ENCODE data around the gene SAMSN1. TPM values are rescaled to one million over a fixed set of nuclear protein-coding genes. Genes with fewer than 3 reads are reported as not detected.

Gene SAMSN1
- total and polyA plus RNA-seq, 9 of the 15 experiments (the other 6 are each of a cell fraction or from before 2014, with no cell fraction given): 101 to 223 (median 159) TPM

DNA sequence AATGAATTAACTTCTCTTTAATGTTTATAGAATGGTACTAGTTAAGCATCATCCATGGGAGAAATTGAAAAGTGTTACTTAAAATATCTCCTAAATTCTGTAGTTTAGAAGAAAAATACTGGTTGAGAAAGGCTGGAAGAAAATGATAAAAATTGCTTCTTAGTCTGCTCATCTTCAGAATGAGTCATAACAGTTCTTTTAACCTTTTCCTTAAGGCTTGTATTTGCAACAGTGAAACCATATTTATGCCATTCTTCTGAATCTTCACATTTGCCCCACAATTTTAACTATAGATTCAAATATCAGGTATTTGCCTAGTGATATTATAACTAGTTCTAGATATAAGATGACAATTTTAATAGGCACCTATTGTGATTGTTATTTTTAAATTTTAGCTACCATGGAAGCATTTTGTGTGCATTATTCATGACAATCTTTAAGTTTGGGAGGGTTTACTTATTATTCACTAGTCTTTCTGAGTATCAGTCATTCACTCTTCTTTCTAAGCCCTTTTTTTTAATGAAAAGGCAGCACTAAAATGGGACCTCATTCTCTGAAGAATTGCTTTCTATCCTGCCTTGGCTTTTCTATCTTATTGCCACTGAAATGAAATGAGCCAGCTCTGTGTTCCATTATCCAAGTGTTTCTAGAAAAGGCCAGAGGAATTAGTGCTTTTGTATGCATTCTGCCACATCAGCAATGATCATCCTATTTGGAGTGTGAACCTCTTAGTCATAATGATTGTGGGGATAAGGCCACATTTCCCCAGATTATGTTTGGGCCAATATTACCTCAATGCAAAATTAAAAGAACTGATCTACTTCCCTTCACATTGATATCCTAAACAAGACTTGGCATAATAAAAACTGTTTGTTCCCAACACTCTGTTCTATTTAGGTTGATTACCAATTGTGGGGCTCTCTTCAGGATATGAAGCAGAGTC lies 58.4 kb downstream of the SAMSN1 start:
- Histone ChIP-seq H3K9me1 (ENCODE audit: control insufficient read depth, insufficient read depth, low read length) (no peaks in the 10 kb centered on the region), H2AFZ (ENCODE audit: low read depth, low read length) (no peak overlapping the region), H3K4me2 (ENCODE audit: insufficient read depth, low read length) (no peak overlapping the region), H3K27ac (ENCODE audit: extremely low read depth, low read depth, low read length) (peak overlapping the region; percentile 42; the same call in 1 of the 3 replicates), H3K9me3 (replicated peaks; ENCODE audit: control insufficient read depth, insufficient read depth, low read depth, low read length) (no peaks in the 10 kb centered on the region), H3K79me2 (ENCODE audit: control insufficient read depth, insufficient read depth, low read length) (peaks cover 30% of the 10 kb centered on the region), H3K4me1 (replicated peaks in 1 of 2; ENCODE audit: control insufficient read depth in 2 of 2, insufficient read depth in 2 of 2, low read length in 2 of 2) (peaks cover 5 to 36% of the 10 kb centered on the region in 2 experiments), H3K36me3 (ENCODE audit: control insufficient read depth, insufficient read depth, low read length) (peaks cover 75% of the 10 kb centered on the region), H3K27me3 (ENCODE audit: control insufficient read depth in 2 of 2, insufficient read depth in 2 of 2, low read length in 2 of 2) (no peaks in the 10 kb centered on the region), H3K9ac (ENCODE audit: insufficient read depth in 1 of 2, low read depth in 2 of 2, low read length in 2 of 2) (no peak overlapping the region), H3K4me3 (no peak overlapping the region), H4K20me1 (replicated peaks; ENCODE audit: control insufficient read depth, insufficient read depth, low read length) (no peaks in the 10 kb centered on the region)
- in situ Hi-C loops (cut with MboI) (no loop called here), intact Hi-C loops (cut with micrococcal nuclease) (loop anchor here (5.0 kb wide), 1 partner anchor 35 kb away; no protein-coding TSS in a partner anchor)
- DNase-seq (ENCODE audit: extremely low read depth in 1 of 4, low spot score in 3 of 4) (no peak), FAIRE-seq (no peak), ATAC-seq (no peak)
- ChIA-PET CTCF (ENCODE audit: low intra/inter-chr PET ratio) (no interaction called here), POLR2A (interaction anchor here (0.5 kb wide), 1 partner anchor 577 kb away, joined by 3 read pairs; the partner anchor contains the start of gene NRIP1)
- no TSS peak for BruUV-seq (replicated peaks)
- TF ChIP-seq, protein P1, sequence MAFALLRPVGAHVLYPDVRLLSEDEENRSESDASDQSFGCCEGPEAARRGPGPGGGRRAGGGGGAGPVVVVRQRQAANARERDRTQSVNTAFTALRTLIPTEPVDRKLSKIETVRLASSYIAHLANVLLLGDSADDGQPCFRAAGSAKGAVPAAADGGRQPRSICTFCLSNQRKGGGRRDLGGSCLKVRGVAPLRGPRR (CRISPR knock-in tag; IDR thresholded peaks at IDR 0.05): no peak
- TF ChIP-seq C11orf30 (IDR thresholded peaks at IDR 0.05; ENCODE audit: low read depth) (peak; percentile 87), DPF2 (IDR thresholded peaks at IDR 0.05) (peak; percentile 21; the same call in 1 of the 2 replicates), POLR2H (tag; IDR thresholded peaks at IDR 0.05; ENCODE audit: low read depth) (0 out of 2 replicates have a peak, but pooled peaks have one; percentile 28), NFE2 (IDR thresholded peaks at IDR 0.05; ENCODE audit: low read depth) (peak; percentile 40; the same call in 1 of the 2 replicates), JUND (IDR thresholded peaks at IDR 0.05; ENCODE audit: borderline replicate concordance, low read depth, low read length) (0 out of 2 replicates have a peak, but pooled peaks have one; percentile 25), JUND (tag; IDR thresholded peaks at IDR 0.05; ENCODE audit: borderline replicate concordance, low read depth, low read length) (peak; percentile 17; the same call in 1 of the 3 replicates), MAFF (IDR thresholded peaks at IDR 0.05; ENCODE audit: low read length) (peak; percentile 71), FOSL1 (tag; conservative IDR thresholded peaks at IDR 0.05) (peak; percentile 66), ZNF316 (IDR thresholded peaks at IDR 0.05) (peak; percentile 90), SUPT5H (IDR thresholded peaks at IDR 0.05) (peak; percentile 53), RAD51 (IDR thresholded peaks at IDR 0.05; ENCODE audit: borderline replicate concordance, low read depth) (no peak), MAFG (tag; conservative IDR thresholded peaks at IDR 0.05) (peak; percentile 83)
- TF ChIP-seq, protein P2, sequence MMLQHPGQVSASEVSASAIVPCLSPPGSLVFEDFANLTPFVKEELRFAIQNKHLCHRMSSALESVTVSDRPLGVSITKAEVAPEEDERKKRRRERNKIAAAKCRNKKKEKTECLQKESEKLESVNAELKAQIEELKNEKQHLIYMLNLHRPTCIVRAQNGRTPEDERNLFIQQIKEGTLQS (IDR thresholded peaks at IDR 0.05): peak; percentile 57
- TF ChIP-seq, protein P2 (CRISPR knock-in tag; conservative IDR thresholded peaks at IDR 0.05): no peak
- TF ChIP-seq, protein P3, sequence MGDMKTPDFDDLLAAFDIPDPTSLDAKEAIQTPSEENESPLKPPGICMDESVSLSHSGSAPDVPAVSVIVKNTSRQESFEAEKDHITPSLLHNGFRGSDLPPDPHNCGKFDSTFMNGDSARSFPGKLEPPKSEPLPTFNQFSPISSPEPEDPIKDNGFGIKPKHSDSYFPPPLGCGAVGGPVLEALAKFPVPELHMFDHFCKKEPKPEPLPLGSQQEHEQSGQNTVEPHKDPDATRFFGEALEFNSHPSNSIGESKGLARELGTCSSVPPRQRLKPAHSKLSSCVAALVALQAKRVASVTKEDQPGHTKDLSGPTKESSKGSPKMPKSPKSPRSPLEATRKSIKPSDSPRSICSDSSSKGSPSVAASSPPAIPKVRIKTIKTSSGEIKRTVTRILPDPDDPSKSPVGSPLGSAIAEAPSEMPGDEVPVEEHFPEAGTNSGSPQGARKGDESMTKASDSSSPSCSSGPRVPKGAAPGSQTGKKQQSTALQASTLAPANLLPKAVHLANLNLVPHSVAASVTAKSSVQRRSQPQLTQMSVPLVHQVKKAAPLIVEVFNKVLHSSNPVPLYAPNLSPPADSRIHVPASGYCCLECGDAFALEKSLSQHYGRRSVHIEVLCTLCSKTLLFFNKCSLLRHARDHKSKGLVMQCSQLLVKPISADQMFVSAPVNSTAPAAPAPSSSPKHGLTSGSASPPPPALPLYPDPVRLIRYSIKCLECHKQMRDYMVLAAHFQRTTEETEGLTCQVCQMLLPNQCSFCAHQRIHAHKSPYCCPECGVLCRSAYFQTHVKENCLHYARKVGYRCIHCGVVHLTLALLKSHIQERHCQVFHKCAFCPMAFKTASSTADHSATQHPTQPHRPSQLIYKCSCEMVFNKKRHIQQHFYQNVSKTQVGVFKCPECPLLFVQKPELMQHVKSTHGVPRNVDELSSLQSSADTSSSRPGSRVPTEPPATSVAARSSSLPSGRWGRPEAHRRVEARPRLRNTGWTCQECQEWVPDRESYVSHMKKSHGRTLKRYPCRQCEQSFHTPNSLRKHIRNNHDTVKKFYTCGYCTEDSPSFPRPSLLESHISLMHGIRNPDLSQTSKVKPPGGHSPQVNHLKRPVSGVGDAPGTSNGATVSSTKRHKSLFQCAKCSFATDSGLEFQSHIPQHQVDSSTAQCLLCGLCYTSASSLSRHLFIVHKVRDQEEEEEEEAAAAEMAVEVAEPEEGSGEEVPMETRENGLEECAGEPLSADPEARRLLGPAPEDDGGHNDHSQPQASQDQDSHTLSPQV (IDR thresholded peaks at IDR 0.05): peak; percentile 53; the same call in 1 of the 2 replicates

Measured in K562 (cell line).